Measurements from ENCODE around the gene SLAMF7. TPM values are rescaled to one million over a fixed set of nuclear protein-coding genes. Genes with fewer than 3 reads are reported as not detected.
"Not testable (repeated sequence)": the region's sequence is repeated elsewhere in the genome, so short reads cannot be mapped to it uniquely, and the experiment has no call there.

SLAMF7 gene
- total RNA-seq (2014; rRNA removed; shearing (Covaris generic)): not detected in 2 replicates

- in situ Hi-C loops (cut with HindIII; ENCODE audit: low sequenced_read_pairs): no loop called here
- no peak for DNase-seq (ENCODE audit: low spot score)
Observed at GRCh38 chr1:160739098-160739511, at the start of gene SLAMF7. Gene SLAMF7 (plus strand): TSS chr1:160739247. CDS start chr1:160739302, 55 bp downstream.

GRCh38 chr1:160692390-160692789, 46.7 kb upstream of the SLAMF7 start:
- in situ Hi-C loops (cut with HindIII; ENCODE audit: low sequenced_read_pairs); DNase-seq (ENCODE audit: low spot score): not testable (repeated sequence)

GRCh38 chr1:160702100-160702499, 36.9 kb upstream of the SLAMF7 start:
- in situ Hi-C loops (cut with HindIII; ENCODE audit: low sequenced_read_pairs): no loop called here
- no peak for DNase-seq (ENCODE audit: low spot score)

- DNase-seq (ENCODE audit: low spot score): no peak
- in situ Hi-C loops (cut with HindIII; ENCODE audit: low sequenced_read_pairs): no loop called here
Observed at GRCh38 chr1:160704250-160704649, 34.8 kb upstream of the SLAMF7 start.

GRCh38 chr1:160705212-160705621, 33.8 kb upstream of the SLAMF7 start:
- in situ Hi-C loops (cut with HindIII; ENCODE audit: low sequenced_read_pairs): not testable (repeated sequence)

GRCh38 chr1:160705742-160706141, 33.3 kb upstream of the SLAMF7 start:
- in situ Hi-C loops (cut with HindIII; ENCODE audit: low sequenced_read_pairs): no loop called here
- no peak for DNase-seq (ENCODE audit: low spot score)

More at GRCh38 chr1:160705212-160705621, 33.8 kb upstream of the SLAMF7 start:
- DNase-seq (ENCODE audit: low spot score): not testable (repeated sequence)

- no peak for DNase-seq (ENCODE audit: low spot score)
- in situ Hi-C loops (cut with HindIII; ENCODE audit: low sequenced_read_pairs): no loop called here
Observed at GRCh38 chr1:160706526-160707235, 32.4 kb upstream of the SLAMF7 start.

- in situ Hi-C loops (cut with HindIII; ENCODE audit: low sequenced_read_pairs): no loop called here
- no peak for DNase-seq (ENCODE audit: low spot score)
Observed at GRCh38 chr1:160707236-160708064, 31.6 kb upstream of the SLAMF7 start.

- in situ Hi-C loops (cut with HindIII; ENCODE audit: low sequenced_read_pairs): no loop called here
- no peak for DNase-seq (ENCODE audit: low spot score)
Observed at GRCh38 chr1:160708118-160708517, 30.9 kb upstream of the SLAMF7 start.

- in situ Hi-C loops (cut with HindIII; ENCODE audit: low sequenced_read_pairs): no loop called here
- DNase-seq (ENCODE audit: low spot score): no peak
Observed at GRCh38 chr1:160708801-160709200, 30.2 kb upstream of the SLAMF7 start.

GRCh38 chr1:160709715-160710114, 29.3 kb upstream of the SLAMF7 start:
- in situ Hi-C loops (cut with HindIII; ENCODE audit: low sequenced_read_pairs): no loop called here
- no peak for DNase-seq (ENCODE audit: low spot score)

GRCh38 chr1:160710517-160711252, 28.4 kb upstream of the SLAMF7 start:
- in situ Hi-C loops (cut with HindIII; ENCODE audit: low sequenced_read_pairs): no loop called here
- DNase-seq (ENCODE audit: low spot score): no peak

- in situ Hi-C loops (cut with HindIII; ENCODE audit: low sequenced_read_pairs): no loop called here
- no peak for DNase-seq (ENCODE audit: low spot score)
Observed at GRCh38 chr1:160711276-160711601, 27.8 kb upstream of the SLAMF7 start.

- in situ Hi-C loops (cut with HindIII; ENCODE audit: low sequenced_read_pairs): no loop called here
Observed at GRCh38 chr1:160711602-160712311, 27.3 kb upstream of the SLAMF7 start, which contains the start of gene CD48. Gene CD48 (minus strand): TSS chr1:160711822. CDS start chr1:160711763, 59 bp downstream.

GRCh38 chr1:160712525-160713080, 26.4 kb upstream of the SLAMF7 start:
- in situ Hi-C loops (cut with HindIII; ENCODE audit: low sequenced_read_pairs); DNase-seq (ENCODE audit: low spot score): not testable (repeated sequence)

More at GRCh38 chr1:160711602-160712311, 27.3 kb upstream of the SLAMF7 start, which contains the start of gene CD48:
- DNase-seq (ENCODE audit: low spot score): no peak

GRCh38 chr1:160713161-160713560, 25.9 kb upstream of the SLAMF7 start:
- in situ Hi-C loops (cut with HindIII; ENCODE audit: low sequenced_read_pairs): no loop called here

GRCh38 chr1:160714034-160714648, 24.9 kb upstream of the SLAMF7 start:
- DNase-seq (ENCODE audit: low spot score); in situ Hi-C loops (cut with HindIII; ENCODE audit: low sequenced_read_pairs): not testable (repeated sequence)

More at GRCh38 chr1:160713161-160713560, 25.9 kb upstream of the SLAMF7 start:
- no peak for DNase-seq (ENCODE audit: low spot score)

- in situ Hi-C loops (cut with HindIII; ENCODE audit: low sequenced_read_pairs): no loop called here
Observed at GRCh38 chr1:160716013-160716412, 23.0 kb upstream of the SLAMF7 start.

More at GRCh38 chr1:160716013-160716412, 23.0 kb upstream of the SLAMF7 start:
- no peak for DNase-seq (ENCODE audit: low spot score)
